ENCODE measurements around the gene ENKD1. TPM values are rescaled to one million over a fixed set of nuclear protein-coding genes. Genes with fewer than 3 reads are reported as not detected.

The ENKD1 gene
- total and polyA plus RNA-seq, 2 of the 13 experiments (the other 11 are each of a cell fraction or from before 2014, with no cell fraction given) = 10.8 to 20.8 TPM

DNA sequence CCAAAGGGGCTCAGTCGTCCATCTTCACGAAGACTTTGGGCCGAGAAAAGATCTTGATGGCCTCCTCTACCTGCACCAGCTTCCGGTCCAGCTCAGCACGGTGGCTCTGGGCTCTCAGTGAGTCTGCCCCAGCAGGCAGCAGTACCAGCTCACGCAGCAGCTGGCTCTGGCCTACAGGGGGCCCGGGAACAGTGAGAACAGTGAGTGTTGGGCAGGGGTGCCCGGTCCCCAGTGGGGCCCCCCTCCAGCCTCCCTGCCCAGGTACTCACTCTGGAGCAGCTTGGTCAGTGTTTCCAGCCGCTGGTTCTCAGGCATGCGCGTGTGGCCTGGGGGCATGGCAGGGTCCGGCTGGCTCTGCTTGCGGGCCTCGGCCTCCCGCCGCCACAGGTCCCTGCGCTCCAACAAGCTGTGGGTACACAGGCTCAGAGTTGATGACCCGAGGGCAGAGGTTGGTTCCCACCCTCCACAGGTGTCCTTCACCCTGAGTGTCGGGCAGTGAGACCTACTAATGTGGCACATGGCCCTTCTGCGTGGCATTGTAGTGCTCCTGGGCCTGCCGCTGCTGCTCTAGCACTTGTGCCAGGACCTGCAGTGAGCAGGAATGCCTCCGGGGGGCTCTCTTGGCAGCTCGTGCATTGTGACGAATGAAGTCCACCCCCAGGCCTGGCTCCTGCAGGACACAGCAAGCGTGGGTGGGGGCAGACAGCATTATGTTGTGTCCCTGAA lies 3.2 kb downstream of the ENKD1 start (continued):
- TF ChIP-seq, protein P1, sequence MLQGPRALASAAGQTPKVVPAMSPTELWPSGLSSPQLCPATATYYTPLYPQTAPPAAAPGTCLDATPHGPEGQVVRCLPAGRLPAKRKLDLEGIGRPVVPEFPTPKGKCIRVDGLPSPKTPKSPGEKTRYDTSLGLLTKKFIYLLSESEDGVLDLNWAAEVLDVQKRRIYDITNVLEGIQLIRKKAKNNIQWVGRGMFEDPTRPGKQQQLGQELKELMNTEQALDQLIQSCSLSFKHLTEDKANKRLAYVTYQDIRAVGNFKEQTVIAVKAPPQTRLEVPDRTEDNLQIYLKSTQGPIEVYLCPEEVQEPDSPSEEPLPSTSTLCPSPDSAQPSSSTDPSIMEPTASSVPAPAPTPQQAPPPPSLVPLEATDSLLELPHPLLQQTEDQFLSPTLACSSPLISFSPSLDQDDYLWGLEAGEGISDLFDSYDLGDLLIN (CRISPR knock-in tag; IDR thresholded peaks at IDR 0.05; ENCODE audit: borderline replicate concordance) = no peak
- no peak for TF ChIP-seq ZNF350 (CRISPR knock-in tag; IDR thresholded peaks at IDR 0.05; ENCODE audit: borderline replicate concordance, low read depth)
- TF ChIP-seq NCOA5 (CRISPR knock-in tag; IDR thresholded peaks at IDR 0.05) = no peak
- no peak for TF ChIP-seq KDM5B (CRISPR knock-in tag; IDR thresholded peaks at IDR 0.05; ENCODE audit: borderline replicate concordance)
- TF ChIP-seq, protein P2, sequence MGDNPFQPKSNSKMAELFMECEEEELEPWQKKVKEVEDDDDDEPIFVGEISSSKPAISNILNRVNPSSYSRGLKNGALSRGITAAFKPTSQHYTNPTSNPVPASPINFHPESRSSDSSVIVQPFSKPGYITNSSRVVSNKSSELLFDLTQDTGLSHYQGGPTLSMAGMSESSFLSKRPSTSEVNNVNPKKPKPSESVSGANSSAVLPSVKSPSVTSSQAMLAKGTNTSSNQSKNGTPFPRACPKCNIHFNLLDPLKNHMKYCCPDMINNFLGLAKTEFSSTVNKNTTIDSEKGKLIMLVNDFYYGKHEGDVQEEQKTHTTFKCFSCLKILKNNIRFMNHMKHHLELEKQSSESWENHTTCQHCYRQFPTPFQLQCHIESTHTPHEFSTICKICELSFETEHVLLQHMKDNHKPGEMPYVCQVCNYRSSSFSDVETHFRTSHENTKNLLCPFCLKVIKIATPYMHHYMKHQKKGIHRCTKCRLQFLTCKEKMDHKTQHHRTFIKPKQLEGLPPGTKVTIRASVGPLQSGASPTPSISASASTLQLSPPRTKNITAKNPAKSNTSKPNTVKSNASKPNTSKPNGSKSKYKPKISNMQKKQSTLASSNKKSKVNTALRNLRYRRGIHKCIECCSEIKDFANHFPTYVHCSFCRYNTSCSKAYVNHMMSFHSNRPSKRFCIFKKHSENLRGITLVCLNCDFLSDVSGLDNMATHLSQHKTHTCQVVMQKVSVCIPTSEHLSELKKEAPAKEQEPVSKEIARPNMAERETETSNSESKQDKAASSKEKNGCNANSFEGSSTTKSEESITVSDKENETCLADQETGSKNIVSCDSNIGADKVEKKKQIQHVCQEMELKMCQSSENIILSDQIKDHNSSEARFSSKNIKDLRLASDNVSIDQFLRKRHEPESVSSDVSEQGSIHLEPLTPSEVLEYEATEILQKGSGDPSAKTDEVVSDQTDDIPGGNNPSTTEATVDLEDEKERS (CRISPR knock-in tag; IDR thresholded peaks at IDR 0.05) = no peak
- TF ChIP-seq ZNF749 (CRISPR knock-in tag; IDR thresholded peaks at IDR 0.05; ENCODE audit: borderline replicate concordance) = no peak
- no peak for TF ChIP-seq HDAC6 (IDR thresholded peaks at IDR 0.05; ENCODE audit: low read depth, low read length)
- 0 out of 2 replicates have a peak, but pooled peaks have one; percentile 29 for TF ChIP-seq HIVEP1 (CRISPR knock-in tag; IDR thresholded peaks at IDR 0.05)
- TF ChIP-seq, protein P3, sequence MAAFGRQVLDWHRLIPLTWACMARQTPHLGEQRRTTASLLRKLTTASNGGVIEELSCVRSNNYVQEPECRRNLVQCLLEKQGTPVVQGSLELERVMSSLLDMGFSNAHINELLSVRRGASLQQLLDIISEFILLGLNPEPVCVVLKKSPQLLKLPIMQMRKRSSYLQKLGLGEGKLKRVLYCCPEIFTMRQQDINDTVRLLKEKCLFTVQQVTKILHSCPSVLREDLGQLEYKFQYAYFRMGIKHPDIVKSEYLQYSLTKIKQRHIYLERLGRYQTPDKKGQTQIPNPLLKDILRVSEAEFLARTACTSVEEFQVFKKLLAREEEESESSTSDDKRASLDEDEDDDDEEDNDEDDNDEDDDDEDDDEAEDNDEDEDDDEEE (CRISPR knock-in tag; IDR thresholded peaks at IDR 0.05) = no peak
- TF ChIP-seq, protein P4, sequence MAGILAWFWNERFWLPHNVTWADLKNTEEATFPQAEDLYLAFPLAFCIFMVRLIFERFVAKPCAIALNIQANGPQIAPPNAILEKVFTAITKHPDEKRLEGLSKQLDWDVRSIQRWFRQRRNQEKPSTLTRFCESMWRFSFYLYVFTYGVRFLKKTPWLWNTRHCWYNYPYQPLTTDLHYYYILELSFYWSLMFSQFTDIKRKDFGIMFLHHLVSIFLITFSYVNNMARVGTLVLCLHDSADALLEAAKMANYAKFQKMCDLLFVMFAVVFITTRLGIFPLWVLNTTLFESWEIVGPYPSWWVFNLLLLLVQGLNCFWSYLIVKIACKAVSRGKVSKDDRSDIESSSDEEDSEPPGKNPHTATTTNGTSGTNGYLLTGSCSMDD (CRISPR knock-in tag; IDR thresholded peaks at IDR 0.05) = no peak
- no peak for TF ChIP-seq MTF2 (CRISPR knock-in tag; IDR thresholded peaks at IDR 0.05; ENCODE audit: borderline replicate concordance)
- TF ChIP-seq, protein P5, sequence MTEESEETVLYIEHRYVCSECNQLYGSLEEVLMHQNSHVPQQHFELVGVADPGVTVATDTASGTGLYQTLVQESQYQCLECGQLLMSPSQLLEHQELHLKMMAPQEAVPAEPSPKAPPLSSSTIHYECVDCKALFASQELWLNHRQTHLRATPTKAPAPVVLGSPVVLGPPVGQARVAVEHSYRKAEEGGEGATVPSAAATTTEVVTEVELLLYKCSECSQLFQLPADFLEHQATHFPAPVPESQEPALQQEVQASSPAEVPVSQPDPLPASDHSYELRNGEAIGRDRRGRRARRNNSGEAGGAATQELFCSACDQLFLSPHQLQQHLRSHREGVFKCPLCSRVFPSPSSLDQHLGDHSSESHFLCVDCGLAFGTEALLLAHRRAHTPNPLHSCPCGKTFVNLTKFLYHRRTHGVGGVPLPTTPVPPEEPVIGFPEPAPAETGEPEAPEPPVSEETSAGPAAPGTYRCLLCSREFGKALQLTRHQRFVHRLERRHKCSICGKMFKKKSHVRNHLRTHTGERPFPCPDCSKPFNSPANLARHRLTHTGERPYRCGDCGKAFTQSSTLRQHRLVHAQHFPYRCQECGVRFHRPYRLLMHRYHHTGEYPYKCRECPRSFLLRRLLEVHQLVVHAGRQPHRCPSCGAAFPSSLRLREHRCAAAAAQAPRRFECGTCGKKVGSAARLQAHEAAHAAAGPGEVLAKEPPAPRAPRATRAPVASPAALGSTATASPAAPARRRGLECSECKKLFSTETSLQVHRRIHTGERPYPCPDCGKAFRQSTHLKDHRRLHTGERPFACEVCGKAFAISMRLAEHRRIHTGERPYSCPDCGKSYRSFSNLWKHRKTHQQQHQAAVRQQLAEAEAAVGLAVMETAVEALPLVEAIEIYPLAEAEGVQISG (CRISPR knock-in tag; IDR thresholded peaks at IDR 0.05) = no peak
- no peak for TF ChIP-seq FIP1L1 (IDR thresholded peaks at IDR 0.05; ENCODE audit: borderline replicate concordance, insufficient read depth, low read depth, low read length)
- no peak for TF ChIP-seq MAFK (conservative IDR thresholded peaks at IDR 0.05 in 1 of 2, IDR thresholded peaks at IDR 0.05 in 1 of 2; ENCODE audit: low read length in 2 of 2)
- TF ChIP-seq, protein P6, sequence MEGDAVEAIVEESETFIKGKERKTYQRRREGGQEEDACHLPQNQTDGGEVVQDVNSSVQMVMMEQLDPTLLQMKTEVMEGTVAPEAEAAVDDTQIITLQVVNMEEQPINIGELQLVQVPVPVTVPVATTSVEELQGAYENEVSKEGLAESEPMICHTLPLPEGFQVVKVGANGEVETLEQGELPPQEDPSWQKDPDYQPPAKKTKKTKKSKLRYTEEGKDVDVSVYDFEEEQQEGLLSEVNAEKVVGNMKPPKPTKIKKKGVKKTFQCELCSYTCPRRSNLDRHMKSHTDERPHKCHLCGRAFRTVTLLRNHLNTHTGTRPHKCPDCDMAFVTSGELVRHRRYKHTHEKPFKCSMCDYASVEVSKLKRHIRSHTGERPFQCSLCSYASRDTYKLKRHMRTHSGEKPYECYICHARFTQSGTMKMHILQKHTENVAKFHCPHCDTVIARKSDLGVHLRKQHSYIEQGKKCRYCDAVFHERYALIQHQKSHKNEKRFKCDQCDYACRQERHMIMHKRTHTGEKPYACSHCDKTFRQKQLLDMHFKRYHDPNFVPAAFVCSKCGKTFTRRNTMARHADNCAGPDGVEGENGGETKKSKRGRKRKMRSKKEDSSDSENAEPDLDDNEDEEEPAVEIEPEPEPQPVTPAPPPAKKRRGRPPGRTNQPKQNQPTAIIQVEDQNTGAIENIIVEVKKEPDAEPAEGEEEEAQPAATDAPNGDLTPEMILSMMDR (CRISPR knock-in tag; IDR thresholded peaks at IDR 0.05) = peak; percentile 46
- TF ChIP-seq MAZ (IDR thresholded peaks at IDR 0.05; ENCODE audit: borderline replicate concordance, low read depth, low read length) = no peak
- no peak for TF ChIP-seq MAZ (CRISPR knock-in tag; IDR thresholded peaks at IDR 0.05; ENCODE audit: low read depth)

Measured in HepG2 (cell line).